ENCODE results near the gene F11R. TPM values are rescaled to one million over a fixed set of nuclear protein-coding genes. Genes with fewer than 3 reads are reported as not detected.

Gene F11R
- total and polyA plus RNA-seq, 4 donors = 25.8 to 80.4 (median 45.6) TPM

DNA sequence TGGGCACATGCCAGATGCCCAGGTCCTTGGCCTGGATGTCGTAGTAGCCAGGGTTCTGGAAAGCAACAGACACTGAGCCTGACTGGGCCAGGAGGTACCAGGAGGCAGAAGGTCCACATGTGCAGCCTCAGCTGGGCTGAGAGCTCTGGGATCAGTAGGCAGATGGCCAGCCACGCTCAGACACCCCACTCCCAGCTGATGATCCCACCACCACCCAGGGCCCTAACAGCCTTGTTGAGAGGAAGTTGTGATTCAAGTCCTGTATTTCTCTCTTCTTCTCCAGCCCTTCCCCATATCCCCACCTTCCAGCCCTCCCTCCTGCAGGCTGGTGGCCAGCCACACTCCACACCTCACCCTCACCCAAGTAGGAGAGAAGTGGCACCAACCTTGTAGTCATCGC is 70.3 kb downstream of the F11R start:
- Histone ChIP-seq H3K9ac (ENCODE audit: low read depth in 1 of 2, low read length in 2 of 2) (no peak overlapping the region), H3K4me1 (ENCODE audit: control insufficient read depth in 4 of 4, insufficient read depth in 4 of 4, low read length in 3 of 4) (no peaks in the 10 kb centered on the region), H3K9me3 (ENCODE audit: control insufficient read depth in 4 of 4, low read length in 3 of 4) (no peaks in the 10 kb centered on the region), H3K27ac (ENCODE audit: low read depth in 1 of 2, low read length in 2 of 2) (no peak overlapping the region), H3K4me3 (ENCODE audit: low read depth in 1 of 3, low read length in 3 of 3) (no peak overlapping the region), H3K36me3 (ENCODE audit: control insufficient read depth in 4 of 4, insufficient read depth in 3 of 4, low read depth in 1 of 4, low read length in 3 of 4) (no peaks in the 10 kb centered on the region), H3K27me3 (ENCODE audit: control insufficient read depth in 4 of 4, insufficient read depth in 4 of 4, low read length in 3 of 4) (no peaks in the 10 kb centered on the region)
- DNase-seq (ENCODE audit: low spot score) = no peak
- WGBS = 93% methylated on average over 3 of the region's 3 CpGs
- TF ChIP-seq JUND (IDR thresholded peaks at IDR 0.05) (no peak), REST (IDR thresholded peaks at IDR 0.05) (no peak), YY1 (IDR thresholded peaks at IDR 0.05) (no peak), RAD21 (IDR thresholded peaks at IDR 0.05) (no peak), SP1 (IDR thresholded peaks at IDR 0.05) (no peak), ATF3 (IDR thresholded peaks at IDR 0.05) (no peak), EGR1 (IDR thresholded peaks at IDR 0.05; ENCODE audit: low read depth in 2 of 2) (no peak), FOXA1 (IDR thresholded peaks at IDR 0.05) (no peak), HNF4A (conservative IDR thresholded peaks at IDR 0.05) (no peak), FOXA2 (IDR thresholded peaks at IDR 0.05) (no peak), NR2F2 (IDR thresholded peaks at IDR 0.05) (no peak)
- TF ChIP-seq, protein P1, sequence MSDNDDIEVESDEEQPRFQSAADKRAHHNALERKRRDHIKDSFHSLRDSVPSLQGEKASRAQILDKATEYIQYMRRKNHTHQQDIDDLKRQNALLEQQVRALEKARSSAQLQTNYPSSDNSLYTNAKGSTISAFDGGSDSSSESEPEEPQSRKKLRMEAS (IDR thresholded peaks at IDR 0.05) = no peak
- TF ChIP-seq, protein P2, sequence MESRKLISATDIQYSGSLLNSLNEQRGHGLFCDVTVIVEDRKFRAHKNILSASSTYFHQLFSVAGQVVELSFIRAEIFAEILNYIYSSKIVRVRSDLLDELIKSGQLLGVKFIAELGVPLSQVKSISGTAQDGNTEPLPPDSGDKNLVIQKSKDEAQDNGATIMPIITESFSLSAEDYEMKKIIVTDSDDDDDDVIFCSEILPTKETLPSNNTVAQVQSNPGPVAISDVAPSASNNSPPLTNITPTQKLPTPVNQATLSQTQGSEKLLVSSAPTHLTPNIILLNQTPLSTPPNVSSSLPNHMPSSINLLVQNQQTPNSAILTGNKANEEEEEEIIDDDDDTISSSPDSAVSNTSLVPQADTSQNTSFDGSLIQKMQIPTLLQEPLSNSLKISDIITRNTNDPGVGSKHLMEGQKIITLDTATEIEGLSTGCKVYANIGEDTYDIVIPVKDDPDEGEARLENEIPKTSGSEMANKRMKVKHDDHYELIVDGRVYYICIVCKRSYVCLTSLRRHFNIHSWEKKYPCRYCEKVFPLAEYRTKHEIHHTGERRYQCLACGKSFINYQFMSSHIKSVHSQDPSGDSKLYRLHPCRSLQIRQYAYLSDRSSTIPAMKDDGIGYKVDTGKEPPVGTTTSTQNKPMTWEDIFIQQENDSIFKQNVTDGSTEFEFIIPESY (IDR thresholded peaks at IDR 0.05) = no peak
- TF ChIP-seq, protein P3, sequence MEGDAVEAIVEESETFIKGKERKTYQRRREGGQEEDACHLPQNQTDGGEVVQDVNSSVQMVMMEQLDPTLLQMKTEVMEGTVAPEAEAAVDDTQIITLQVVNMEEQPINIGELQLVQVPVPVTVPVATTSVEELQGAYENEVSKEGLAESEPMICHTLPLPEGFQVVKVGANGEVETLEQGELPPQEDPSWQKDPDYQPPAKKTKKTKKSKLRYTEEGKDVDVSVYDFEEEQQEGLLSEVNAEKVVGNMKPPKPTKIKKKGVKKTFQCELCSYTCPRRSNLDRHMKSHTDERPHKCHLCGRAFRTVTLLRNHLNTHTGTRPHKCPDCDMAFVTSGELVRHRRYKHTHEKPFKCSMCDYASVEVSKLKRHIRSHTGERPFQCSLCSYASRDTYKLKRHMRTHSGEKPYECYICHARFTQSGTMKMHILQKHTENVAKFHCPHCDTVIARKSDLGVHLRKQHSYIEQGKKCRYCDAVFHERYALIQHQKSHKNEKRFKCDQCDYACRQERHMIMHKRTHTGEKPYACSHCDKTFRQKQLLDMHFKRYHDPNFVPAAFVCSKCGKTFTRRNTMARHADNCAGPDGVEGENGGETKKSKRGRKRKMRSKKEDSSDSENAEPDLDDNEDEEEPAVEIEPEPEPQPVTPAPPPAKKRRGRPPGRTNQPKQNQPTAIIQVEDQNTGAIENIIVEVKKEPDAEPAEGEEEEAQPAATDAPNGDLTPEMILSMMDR (IDR thresholded peaks at IDR 0.05; ENCODE audit: low read depth, low read length, missing input control) = no peak

GRCh38 chr1:160949881-160950280 is 71.1 kb downstream of the F11R start:
- H3K36me3 ChIP-seq (ENCODE audit: control insufficient read depth in 4 of 4, insufficient read depth in 3 of 4, low read depth in 1 of 4, low read length in 3 of 4) = no peaks in the 10 kb centered on the region
- no peak for TF ChIP-seq FOXA2 (IDR thresholded peaks at IDR 0.05)
- no peak for TF ChIP-seq RXRA (IDR thresholded peaks at IDR 0.05)
- no peak for TF ChIP-seq FOXA1 (IDR thresholded peaks at IDR 0.05)
- no peak for TF ChIP-seq REST (IDR thresholded peaks at IDR 0.05)
- no peak for TF ChIP-seq TAF1 (conservative IDR thresholded peaks at IDR 0.05)
- TF ChIP-seq JUND (IDR thresholded peaks at IDR 0.05) = no peak
- no peak for TF ChIP-seq HNF4G (IDR thresholded peaks at IDR 0.05)
- TF ChIP-seq, protein P2 (IDR thresholded peaks at IDR 0.05) = no peak
- no peak for TF ChIP-seq SP1 (IDR thresholded peaks at IDR 0.05)
- no peak for TF ChIP-seq YY1 (IDR thresholded peaks at IDR 0.05)
- no peak for TF ChIP-seq NR2F2 (IDR thresholded peaks at IDR 0.05)
- no peak for TF ChIP-seq EGR1 (IDR thresholded peaks at IDR 0.05; ENCODE audit: low read depth in 2 of 2)
- TF ChIP-seq GABPA (IDR thresholded peaks at IDR 0.05 in 1 of 2, conservative IDR thresholded peaks at IDR 0.05 in 1 of 2) = no peak
- TF ChIP-seq ATF3 (IDR thresholded peaks at IDR 0.05) = no peak

More at GRCh38 chr1:160949881-160950280, 71.1 kb downstream of the F11R start:
- no peak for DNase-seq (ENCODE audit: low spot score)
- Histone ChIP-seq H3K4me3 (ENCODE audit: low read depth in 1 of 3, low read length in 3 of 3) (no peak overlapping the region), H3K4me1 (ENCODE audit: control insufficient read depth in 4 of 4, insufficient read depth in 4 of 4, low read length in 3 of 4) (no peaks in the 10 kb centered on the region), H3K9me3 (ENCODE audit: control insufficient read depth in 4 of 4, low read length in 3 of 4) (no peaks in the 10 kb centered on the region), H3K9ac (ENCODE audit: low read depth in 1 of 2, low read length in 2 of 2) (no peak overlapping the region), H3K27me3 (ENCODE audit: control insufficient read depth in 4 of 4, insufficient read depth in 4 of 4, low read length in 3 of 4) (no peaks in the 10 kb centered on the region), H3K27ac (ENCODE audit: low read depth in 1 of 2, low read length in 2 of 2) (no peak overlapping the region)
- 84% methylated on average over 2 of the region's 2 CpGs for WGBS

Measured in liver (tissue), 9 donors.